HG03175 (cell line): ENCODE data around the gene LTB4R.
A peak's percentile ranks its signal among the peaks of the same experiment; 100 is the strongest.

Experiments
- ATAC-seq: cut with Tn5 transposase; IDR thresholded peaks from one replicate; pipeline ENCODE4 v1.9.1; 2021; ENCODE audit warnings: mild to moderate bottlenecking, moderate library complexity; ENCODE audit not compliant: unreplicated experiment

The LTB4R gene

DNA sequence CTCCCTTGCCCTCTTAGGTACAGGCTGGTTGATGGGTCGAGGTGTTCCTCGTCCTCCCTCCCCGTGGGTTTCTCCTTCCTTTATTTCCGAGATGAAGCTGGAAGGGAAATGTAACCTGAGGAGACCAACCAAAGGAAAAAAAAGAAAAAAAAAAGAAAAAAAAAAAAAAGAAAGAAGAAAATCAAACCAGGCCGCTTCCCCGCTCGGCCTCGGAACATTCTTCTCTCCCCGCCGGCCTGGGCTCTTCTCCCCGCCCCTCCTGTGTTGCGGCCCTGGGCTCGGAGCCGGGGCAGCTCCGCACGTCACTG, 55.1 kb downstream of the LTB4R start:
- no peak for ATAC-seq

DNA sequence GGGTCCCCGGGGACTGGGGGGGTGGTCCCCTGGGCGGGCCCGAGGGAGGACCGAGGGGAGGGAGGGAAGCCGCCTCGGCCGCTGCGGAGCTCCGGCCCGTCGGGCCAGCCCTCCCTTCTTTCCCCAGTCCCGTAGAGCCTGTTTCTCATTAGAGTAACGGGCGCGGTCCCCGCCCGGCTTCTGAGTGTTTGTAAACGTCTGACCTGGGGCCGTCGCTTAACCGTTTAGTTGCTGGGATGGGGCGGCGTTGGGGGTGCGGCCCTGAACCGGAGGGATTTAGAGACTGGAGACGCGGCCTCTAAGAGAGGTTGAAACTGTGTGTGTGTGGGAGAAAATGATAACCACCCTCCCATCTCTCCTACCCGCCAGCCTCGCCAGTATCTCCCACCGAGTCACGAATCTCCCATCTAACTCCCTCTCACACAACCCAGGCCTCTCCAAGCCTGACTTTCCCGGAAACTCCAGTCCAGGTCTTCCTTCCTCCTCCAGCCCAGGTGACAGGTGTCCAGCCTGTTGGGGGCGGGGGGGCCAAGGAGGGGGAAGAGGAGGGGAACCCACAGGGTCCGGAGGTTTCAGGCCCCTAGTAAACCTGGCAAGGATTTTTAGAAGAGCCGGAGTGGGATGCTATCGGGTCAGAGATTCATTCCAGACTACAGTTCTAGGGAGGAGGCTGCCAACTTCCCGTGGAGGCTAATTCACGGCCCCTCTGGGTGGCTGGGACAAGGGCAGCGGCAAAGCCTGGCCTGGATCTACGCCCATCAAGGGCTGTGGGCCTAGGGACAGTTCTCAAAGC, 55.6 kb downstream of the LTB4R start:
- ATAC-seq, result peak; percentile 56
